T-helper 17 cell (primary cell): ENCODE measurements around the gene SPRR1A. TPM values are rescaled to one million over a fixed set of nuclear protein-coding genes. Genes with fewer than 3 reads are reported as not detected.

Experiments used
- ATAC-seq: fragments of 150-1000 bp; cut with Tn5 transposase; 2 replicates; pipeline ENCODE4 v1.10.0; 2021; ENCODE audit warnings: mild to moderate bottlenecking, moderate library complexity
- DNase-seq, 3 donors: peaks; one replicate each; pipeline versions ENCODE4 v3.0.0 to v3.0.0-alpha.2; 2020 to 2021
- H3K9me3 ChIP-seq: one replicate; pipeline ENCODE4 v1.7.0; 2013; ENCODE audit warnings: low read length, mild to moderate bottlenecking; ENCODE audit not compliant: control insufficient read depth, poor library complexity, severe bottlenecking
- H3K27ac Mint-ChIP-seq: one replicate; pipeline ENCODE4 v1.8.0; 2022; ENCODE audit warnings: mild to moderate bottlenecking, moderate library complexity, mixed read lengths
- H3K27me3 Mint-ChIP-seq: one replicate; pipeline ENCODE4 v1.8.0; 2022; ENCODE audit warnings: mixed read lengths
- H3K36me3 Mint-ChIP-seq: one replicate; pipeline ENCODE4 v1.8.0; 2022; ENCODE audit warnings: low read depth, mixed read lengths
- H3K4me1 Mint-ChIP-seq: one replicate; pipeline ENCODE4 v1.8.0; 2022; ENCODE audit warnings: mild to moderate bottlenecking, mixed read lengths
- H3K4me3 Mint-ChIP-seq: one replicate; pipeline ENCODE4 v1.8.0; 2022; ENCODE audit warnings: mild to moderate bottlenecking, moderate library complexity, mixed read lengths
- total RNA-seq, 4 donors: library from RNA in 2 of 4; stranded (reverse) in 2 of 4; gene quantifications; one replicate each; pipeline ENCODE4 v1.2.3 and lab custom pipeline; 2022 to 2026

The SPRR1A gene
- total RNA-seq, 2 donors from 2014 or later: not detected

GRCh38 chr1:152961226-152961891, 22.5 kb upstream of the SPRR1A start:
- H3K9me3 ChIP-seq: no peaks in the 10 kb centered on the region
- Mint-ChIP-seq H3K27ac (no peak overlapping the region), H3K4me3 (no peak overlapping the region), H3K27me3 (peaks cover 14% of the 10 kb centered on the region), H3K4me1 (no peaks in the 10 kb centered on the region), H3K36me3 (no peaks in the 10 kb centered on the region)
- DNase-seq (no peak), ATAC-seq (no peak)

GRCh38 chr1:152962876-152963415, 20.9 kb upstream of the SPRR1A start:
- Mint-ChIP-seq H3K4me1 (no peaks in the 10 kb centered on the region), H3K27me3 (peaks cover 27% of the 10 kb centered on the region), H3K36me3 (no peaks in the 10 kb centered on the region), H3K27ac (no peak overlapping the region), H3K4me3 (no peak overlapping the region)
- no peak for DNase-seq
- ATAC-seq: no peak
- H3K9me3 ChIP-seq: no peaks in the 10 kb centered on the region

GRCh38 chr1:152964536-152964935, 19.3 kb upstream of the SPRR1A start:
- no peaks in the 10 kb centered on the region for H3K9me3 ChIP-seq
- ATAC-seq (no peak), DNase-seq (no peak)
- no peak overlapping the region for H3K4me3 Mint-ChIP-seq
- no peaks in the 10 kb centered on the region for H3K4me1 Mint-ChIP-seq
- H3K36me3 Mint-ChIP-seq: no peaks in the 10 kb centered on the region
- H3K27ac Mint-ChIP-seq: no peak overlapping the region
- H3K27me3 Mint-ChIP-seq: peaks cover 22% of the 10 kb centered on the region

- no peaks in the 10 kb centered on the region for H3K9me3 ChIP-seq
- Mint-ChIP-seq H3K36me3 (no peaks in the 10 kb centered on the region), H3K4me1 (no peaks in the 10 kb centered on the region), H3K27ac (no peak overlapping the region), H3K4me3 (no peak overlapping the region), H3K27me3 (peaks cover 31% of the 10 kb centered on the region)
- DNase-seq (no peak), ATAC-seq (no peak)
Measured at GRCh38 chr1:152965853-152966252, 18.0 kb upstream of the SPRR1A start.

- no peak for ATAC-seq
- Mint-ChIP-seq H3K27me3 (peaks cover 37% of the 10 kb centered on the region), H3K4me1 (no peaks in the 10 kb centered on the region)
Measured at GRCh38 chr1:152967201-152967600, 16.7 kb upstream of the SPRR1A start.

GRCh38 chr1:152968248-152968647, 15.6 kb upstream of the SPRR1A start:
- H3K36me3 Mint-ChIP-seq: no peaks in the 10 kb centered on the region
- no peak for ATAC-seq

More at GRCh38 chr1:152967201-152967600, 16.7 kb upstream of the SPRR1A start:
- DNase-seq: no peak
- H3K27ac Mint-ChIP-seq: no peak overlapping the region
- no peak overlapping the region for H3K4me3 Mint-ChIP-seq
- H3K9me3 ChIP-seq: no peaks in the 10 kb centered on the region
- no peaks in the 10 kb centered on the region for H3K36me3 Mint-ChIP-seq

GRCh38 chr1:152969036-152969435, 14.8 kb upstream of the SPRR1A start:
- no peak overlapping the region for H3K27ac Mint-ChIP-seq
- no peaks in the 10 kb centered on the region for H3K9me3 ChIP-seq
- no peak for ATAC-seq
- H3K4me3 Mint-ChIP-seq: no peak overlapping the region
- no peak for DNase-seq
- H3K4me1 Mint-ChIP-seq: no peaks in the 10 kb centered on the region
- H3K27me3 Mint-ChIP-seq: peaks cover 52% of the 10 kb centered on the region
- H3K36me3 Mint-ChIP-seq: no peaks in the 10 kb centered on the region

More at GRCh38 chr1:152968248-152968647, 15.6 kb upstream of the SPRR1A start:
- Mint-ChIP-seq H3K27me3 (peaks cover 44% of the 10 kb centered on the region), H3K27ac (no peak overlapping the region), H3K4me3 (no peak overlapping the region), H3K4me1 (no peaks in the 10 kb centered on the region)
- H3K9me3 ChIP-seq: no peaks in the 10 kb centered on the region
- no peak for DNase-seq

- no peaks in the 10 kb centered on the region for H3K9me3 ChIP-seq
- ATAC-seq (no peak), DNase-seq (no peak)
- Mint-ChIP-seq H3K36me3 (no peaks in the 10 kb centered on the region), H3K4me3 (no peak within 1 kb of the TSS), H3K27me3 (peaks cover 58% of the 10 kb centered on the region), H3K4me1 (no peaks in the 10 kb centered on the region), H3K27ac (no peak within 1 kb of the TSS)
Measured at GRCh38 chr1:152970495-152970894, 13.4 kb upstream of the SPRR1A start, which contains the start of gene SPRR4. SPRR4 (plus strand) TSS chr1:152970648; CDS start chr1:152971891, 1,243 bp downstream.

GRCh38 chr1:152972196-152972886, 11.5 kb upstream of the SPRR1A start:
- no peaks in the 10 kb centered on the region for H3K36me3 Mint-ChIP-seq
- ATAC-seq (no peak), DNase-seq (no peak)
- H3K27me3 Mint-ChIP-seq: peaks cover 53% of the 10 kb centered on the region
- H3K27ac Mint-ChIP-seq: no peak overlapping the region
- no peaks in the 10 kb centered on the region for H3K9me3 ChIP-seq
- no peaks in the 10 kb centered on the region for H3K4me1 Mint-ChIP-seq
- H3K4me3 Mint-ChIP-seq: no peak overlapping the region

- DNase-seq (no peak), ATAC-seq (no peak)
- Mint-ChIP-seq H3K36me3 (peaks cover 3% of the 10 kb centered on the region), H3K27ac (no peak overlapping the region), H3K4me1 (no peaks in the 10 kb centered on the region), H3K4me3 (no peak overlapping the region), H3K27me3 (peaks cover 71% of the 10 kb centered on the region)
- no peaks in the 10 kb centered on the region for H3K9me3 ChIP-seq
Measured at GRCh38 chr1:152976688-152977087, 7.2 kb upstream of the SPRR1A start.

- H3K9me3 ChIP-seq: no peaks in the 10 kb centered on the region
- peaks cover 67% of the 10 kb centered on the region for H3K27me3 Mint-ChIP-seq
- peaks cover 3% of the 10 kb centered on the region for H3K36me3 Mint-ChIP-seq
- no peak for ATAC-seq
- no peak overlapping the region for H3K27ac Mint-ChIP-seq
- DNase-seq: no peak
- no peak overlapping the region for H3K4me3 Mint-ChIP-seq
- no peaks in the 10 kb centered on the region for H3K4me1 Mint-ChIP-seq
Measured at GRCh38 chr1:152977614-152978013, 6.3 kb upstream of the SPRR1A start.

- no peak for ATAC-seq
- peaks cover 3% of the 10 kb centered on the region for H3K36me3 Mint-ChIP-seq
- peaks cover 69% of the 10 kb centered on the region for H3K27me3 Mint-ChIP-seq
Measured at GRCh38 chr1:152980676-152981075, 3.2 kb upstream of the SPRR1A start.

GRCh38 chr1:152981146-152981871, 2.6 kb upstream of the SPRR1A start:
- Mint-ChIP-seq H3K27ac (no peak overlapping the region), H3K36me3 (peaks cover 3% of the 10 kb centered on the region), H3K27me3 (peaks cover 67% of the 10 kb centered on the region), H3K4me3 (no peak overlapping the region), H3K4me1 (no peaks in the 10 kb centered on the region)
- no peak for DNase-seq
- ATAC-seq: no peak
- no peaks in the 10 kb centered on the region for H3K9me3 ChIP-seq

More at GRCh38 chr1:152980676-152981075, 3.2 kb upstream of the SPRR1A start:
- Mint-ChIP-seq H3K4me1 (no peaks in the 10 kb centered on the region), H3K4me3 (no peak overlapping the region), H3K27ac (no peak overlapping the region)
- no peaks in the 10 kb centered on the region for H3K9me3 ChIP-seq
- DNase-seq: no peak
